OCI-LY7 (cell line): ENCODE results near the gene SMAD6. TPM values are rescaled to one million over a fixed set of nuclear protein-coding genes. Genes with fewer than 3 reads are reported as not detected.

ENCODE experiments used
- BruUV-seq: library from RNA; stranded (reverse); fragments of 400-500 nt; replicated peaks from 2 replicates; lab custom pipeline; 2021; lab: Mats Ljungman, UMichigan
- CTCF ChIA-PET: fragments of 300-600 bp; sonication (Branson Sonifier 250); formaldehyde crosslinking; loops from one replicate; lab custom pipeline; 2022; ENCODE audit warnings: antibody characterized with exemption; ENCODE audit not compliant: unreplicated experiment; lab: Charles Lee
- POLR2A ChIA-PET: fragments of 300-600 bp; sonication (Branson Sonifier 250); formaldehyde crosslinking; loops from one replicate; lab custom pipeline; 2022; ENCODE audit warnings: antibody characterized with exemption; lab: Charles Lee
- DNase-seq: peaks from one replicate; pipeline ENCODE4 v3.0.0-alpha.2; 2015; ENCODE audit warnings: low spot score
- H2AFZ ChIP-seq: fragments of 200-600 bp; sonication (generic), shearing (Covaris generic); 2 replicates; pipeline ENCODE4 v1.6.1; 2014; ENCODE audit warnings: mild to moderate bottlenecking, antibody characterized with exemption, low read length, moderate library complexity
- H3K27ac ChIP-seq: fragments of 200-600 bp; sonication (generic); 2 replicates; pipeline ENCODE4 v1.5.1; 2014; ENCODE audit warnings: mixed run types, low read depth, mild to moderate bottlenecking, moderate library complexity, low read length, inconsistent platforms; ENCODE audit not compliant: poor library complexity, severe bottlenecking
- H3K36me3 ChIP-seq: fragments of 200-600 bp; sonication (generic); 2 replicates; pipeline ENCODE4 v1.6.1; 2014; ENCODE audit warnings: mild to moderate bottlenecking, antibody characterized with exemption, low read length, moderate library complexity, mixed read lengths; ENCODE audit not compliant: insufficient read depth
- H3K4me1 ChIP-seq: fragments of 200-600 bp; sonication (generic); 2 replicates; pipeline ENCODE4 v1.5.1; 2014; ENCODE audit warnings: mild to moderate bottlenecking, low read length; ENCODE audit not compliant: insufficient read depth, poor library complexity, severe bottlenecking
- H3K4me2 ChIP-seq: fragments of 200-600 bp; sonication (generic); 2 replicates; pipeline ENCODE4 v1.6.1; 2014; ENCODE audit warnings: mild to moderate bottlenecking, low read length
- H3K4me3 ChIP-seq: fragments of 200-600 bp; sonication (generic); 2 replicates; pipeline ENCODE4 v1.5.1; 2014; ENCODE audit warnings: mild to moderate bottlenecking, low read depth, low read length; ENCODE audit not compliant: poor library complexity, severe bottlenecking
- H3K79me2 ChIP-seq: fragments of 200-600 bp; sonication (generic); 2 replicates; pipeline ENCODE4 v1.6.1; 2016; ENCODE audit warnings: low read depth, mild to moderate bottlenecking, low read length, moderate library complexity, mixed read lengths; ENCODE audit not compliant: insufficient read depth
- H3K9me2 ChIP-seq: fragments of 200-600 bp; sonication (generic); 2 replicates; pipeline ENCODE4 v1.6.1; 2016; ENCODE audit warnings: mild to moderate bottlenecking, low read length, mixed read lengths; ENCODE audit not compliant: insufficient read depth
- H3K9me3 ChIP-seq: fragments of 200-600 bp; sonication (generic); 2 replicates; pipeline ENCODE4 v1.6.1; 2014; ENCODE audit warnings: mild to moderate bottlenecking, mixed run types, low read length, mixed read lengths
- H4K20me1 ChIP-seq: fragments of 200-600 bp; sonication (generic); 2 replicates; pipeline ENCODE4 v1.6.1; 2014; ENCODE audit warnings: mild to moderate bottlenecking, antibody characterized with exemption, low read length, moderate library complexity, mixed read lengths; ENCODE audit not compliant: insufficient read depth
- EZH2phosphoT487 ChIP-seq: fragments of 200-600 bp; sonication (generic); IDR thresholded peaks from 2 replicates; pipeline ENCODE4 v1.6.1; 2018; ENCODE audit warnings: low read depth, borderline replicate concordance, mild to moderate bottlenecking, mixed run types, antibody characterized with exemption, low read length, moderate library complexity, mixed read lengths
- intact Hi-C: fragments of 100-400 bp; cut with micrococcal nuclease; formaldehyde crosslinking; loops from one replicate; pipeline ENCODE4 v1.10.0; 2022; ENCODE audit not compliant: unreplicated experiment
- total RNA-seq, 2 experiments: library from RNA; depleted of rRNA in 1 of 2; stranded (reverse); fragments of >200 nt in 1 of 2; shearing (Covaris generic) in 1 of 2; gene quantifications; 2 replicates each; pipeline ENCODE4 v1.2.3, GENCODE V29; 2014 to 2022
- TF ChIP-seq, protein P1 (sequence below): fragments of 200-600 bp; sonication (generic); conservative IDR thresholded peaks from 2 replicates; pipeline ENCODE4 v1.5.1; 2014; ENCODE audit warnings: mild to moderate bottlenecking, antibody characterized with exemption, low read length, moderate library complexity, mixed read lengths

Gene SMAD6
- total RNA-seq, 2 experiments from 2014 or later, result 14.6 to 16.1 TPM

DNA sequence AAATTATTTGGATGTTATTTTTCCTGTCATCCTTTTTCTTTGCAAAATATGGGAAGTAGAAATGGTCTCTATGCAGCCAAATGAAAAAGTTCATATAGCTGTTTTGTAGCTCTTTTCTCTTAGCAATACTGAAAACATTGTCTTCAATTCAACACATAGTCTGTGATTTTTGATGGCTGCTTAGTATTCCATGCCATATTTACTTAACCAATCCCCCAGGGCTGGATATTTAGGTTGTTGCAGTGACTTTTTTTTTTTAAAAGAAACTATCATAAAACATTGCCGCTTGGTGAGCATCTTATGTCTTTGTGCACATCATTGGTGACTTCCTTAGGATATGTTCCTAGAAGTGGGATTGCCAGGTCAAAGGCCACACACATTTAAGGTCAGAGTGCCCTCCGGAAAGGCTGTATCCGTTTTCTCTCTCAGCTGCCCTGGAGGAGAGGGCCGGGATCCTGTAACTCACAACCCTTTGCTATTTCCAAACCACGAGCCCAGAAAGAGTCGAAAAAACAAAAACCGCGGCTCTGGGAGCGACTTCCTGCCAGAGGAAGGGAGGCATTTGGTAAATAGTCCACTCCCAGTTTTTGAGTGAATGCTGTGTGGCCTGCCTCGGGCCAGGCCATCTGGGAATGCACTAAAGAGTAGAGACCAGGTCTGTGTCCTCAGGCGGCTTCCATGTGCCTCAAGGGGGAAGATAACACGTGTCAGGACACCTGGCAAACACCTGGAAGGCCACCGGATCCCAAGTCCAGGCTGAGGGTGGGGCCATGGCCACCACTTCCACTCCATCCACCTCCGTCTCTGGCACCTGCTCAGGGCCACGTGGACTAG is 41.9 kb downstream of the SMAD6 start:
- peaks cover 10% of the 10 kb centered on the region for H3K4me1 ChIP-seq
- BruUV-seq, result no TSS peak

DNA sequence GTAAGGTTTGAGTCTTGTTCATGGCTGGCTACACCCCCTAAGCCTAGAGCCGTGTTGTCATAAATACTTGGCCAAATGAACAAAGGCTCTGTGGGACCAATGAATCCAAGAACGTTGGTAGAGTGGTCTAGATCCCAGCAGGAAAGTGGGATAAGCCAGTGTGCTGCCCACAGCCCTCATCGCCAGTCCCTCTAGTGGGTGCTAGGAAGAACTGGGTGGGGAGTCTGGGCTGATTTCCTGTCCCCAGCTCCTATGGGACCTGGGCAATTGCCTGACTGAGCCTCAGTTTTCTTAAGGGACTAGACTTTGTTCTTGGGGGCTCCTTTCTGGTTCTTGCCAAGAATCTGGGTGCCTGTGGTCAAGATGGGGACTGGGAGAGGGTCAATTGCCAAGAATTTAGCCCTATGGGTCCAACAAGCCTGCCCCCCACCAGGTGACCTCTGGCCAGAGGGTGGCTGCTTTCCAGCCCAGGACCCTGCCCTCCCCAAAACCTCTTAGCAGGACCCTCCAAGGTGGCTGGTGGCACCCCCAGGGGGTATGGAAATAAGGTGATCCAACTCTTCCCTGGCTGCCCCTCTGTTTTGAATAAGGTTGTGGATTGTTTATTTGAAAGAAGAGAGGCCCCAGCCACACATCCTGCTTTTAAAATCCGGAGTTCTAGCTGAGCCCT is 42.7 kb downstream of the SMAD6 start:
- no peak overlapping the region for H3K4me2 ChIP-seq
- POLR2A ChIA-PET, result no interaction called here
- no peak overlapping the region for H3K4me3 ChIP-seq
- H2AFZ ChIP-seq, result no peak overlapping the region
- H3K36me3 ChIP-seq, result no peaks in the 10 kb centered on the region
- H3K9me3 ChIP-seq, result no peaks in the 10 kb centered on the region
- no peak for DNase-seq
- BruUV-seq, result no TSS peak
- H3K27ac ChIP-seq, result no peak overlapping the region
- intact Hi-C loops, result no loop called here
- no peaks in the 10 kb centered on the region for H4K20me1 ChIP-seq
- H3K9me2 ChIP-seq, result no peaks in the 10 kb centered on the region
- CTCF ChIA-PET, result interaction anchor here (0.7 kb wide), 1 partner anchor 59 kb away, joined by 6 read pairs; no protein-coding TSS in a partner anchor
- peaks cover 10% of the 10 kb centered on the region for H3K4me1 ChIP-seq
- TF ChIP-seq, protein P1, sequence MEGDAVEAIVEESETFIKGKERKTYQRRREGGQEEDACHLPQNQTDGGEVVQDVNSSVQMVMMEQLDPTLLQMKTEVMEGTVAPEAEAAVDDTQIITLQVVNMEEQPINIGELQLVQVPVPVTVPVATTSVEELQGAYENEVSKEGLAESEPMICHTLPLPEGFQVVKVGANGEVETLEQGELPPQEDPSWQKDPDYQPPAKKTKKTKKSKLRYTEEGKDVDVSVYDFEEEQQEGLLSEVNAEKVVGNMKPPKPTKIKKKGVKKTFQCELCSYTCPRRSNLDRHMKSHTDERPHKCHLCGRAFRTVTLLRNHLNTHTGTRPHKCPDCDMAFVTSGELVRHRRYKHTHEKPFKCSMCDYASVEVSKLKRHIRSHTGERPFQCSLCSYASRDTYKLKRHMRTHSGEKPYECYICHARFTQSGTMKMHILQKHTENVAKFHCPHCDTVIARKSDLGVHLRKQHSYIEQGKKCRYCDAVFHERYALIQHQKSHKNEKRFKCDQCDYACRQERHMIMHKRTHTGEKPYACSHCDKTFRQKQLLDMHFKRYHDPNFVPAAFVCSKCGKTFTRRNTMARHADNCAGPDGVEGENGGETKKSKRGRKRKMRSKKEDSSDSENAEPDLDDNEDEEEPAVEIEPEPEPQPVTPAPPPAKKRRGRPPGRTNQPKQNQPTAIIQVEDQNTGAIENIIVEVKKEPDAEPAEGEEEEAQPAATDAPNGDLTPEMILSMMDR, result no peak
- no peak for TF ChIP-seq EZH2phosphoT487
- no peaks in the 10 kb centered on the region for H3K79me2 ChIP-seq

More for the DNA sequence above, 41.9 kb downstream of the SMAD6 start:
- H4K20me1 ChIP-seq, result no peaks in the 10 kb centered on the region
- no peak for TF ChIP-seq EZH2phosphoT487
- TF ChIP-seq, protein P1, result no peak
- H3K36me3 ChIP-seq, result no peaks in the 10 kb centered on the region
- intact Hi-C loops, result no loop called here
- H3K9me3 ChIP-seq, result no peaks in the 10 kb centered on the region
- no peak overlapping the region for H3K4me3 ChIP-seq
- no peak overlapping the region for H3K27ac ChIP-seq
- H3K79me2 ChIP-seq, result no peaks in the 10 kb centered on the region
- no peak for DNase-seq
- CTCF ChIA-PET, result no interaction called here
- H3K9me2 ChIP-seq, result no peaks in the 10 kb centered on the region
- H3K4me2 ChIP-seq, result no peak overlapping the region
- POLR2A ChIA-PET, result interaction anchor here (0.6 kb wide), 1 partner anchor 50 kb away, joined by 4 read pairs; no protein-coding TSS in a partner anchor
- H2AFZ ChIP-seq, result no peak overlapping the region
